Endothelial cell of umbilical vein (primary cell): ENCODE measurements around the gene CEP128. TPM values are rescaled to one million over a fixed set of nuclear protein-coding genes. Genes with fewer than 3 reads are reported as not detected.

Experiments used
- BruUV-seq: library from RNA; stranded (reverse); fragments of 400-500 nt; replicated peaks from 2 replicates; lab custom pipeline; 2021; lab: Mats Ljungman, UMichigan
- CTCF ChIA-PET: fragments of 300-600, 350-600 bp; sonication (Branson Sonifier 250); formaldehyde crosslinking; loops from one replicate; lab custom pipeline; 2021; ENCODE audit warnings: antibody characterized with exemption, inconsistent platforms; lab: Charles Lee
- POLR2A ChIA-PET: fragments of 300-600, 350-600 bp; sonication (Branson Sonifier 250); formaldehyde crosslinking; loops from one replicate; lab custom pipeline; 2021; ENCODE audit warnings: antibody characterized with exemption, inconsistent platforms; lab: Charles Lee
- DNase-seq: peaks from one replicate; pipeline ENCODE4 v3.0.0-alpha.2; 2011; ENCODE audit warnings: low read depth, low spot score
- FAIRE-seq: peaks from 2 replicates; lab custom pipeline; 2011; peaks lifted over from hg19 to GRCh38; lab: Jason Lieb, UNC
- H2AFZ ChIP-seq: 2 replicates; pipeline ENCODE4 v1.6.0; 2012; ENCODE audit warnings: low read depth, low read length, control low read depth, inconsistent platforms
- H3K27ac ChIP-seq: 2 replicates; pipeline ENCODE4 v1.5.1; 2011; ENCODE audit warnings: low read depth, mild to moderate bottlenecking, control low read depth, low read length, moderate library complexity; ENCODE audit not compliant: insufficient read depth
- H3K27me3 ChIP-seq, 2 experiments: 2 replicates each; pipeline versions ENCODE4 v1.6.0 to v1.6.1; 2011; ENCODE audit warnings: low read length in 2 of 2, mixed read lengths in 1 of 2; ENCODE audit not compliant: control insufficient read depth in 2 of 2, insufficient read depth in 2 of 2
- H3K36me3 ChIP-seq, 2 experiments: 2 replicates in 1 of 2; 3 replicates in 1 of 2; pipeline ENCODE4 v1.5.1; 2011; ENCODE audit warnings: low read length in 2 of 2, mild to moderate bottlenecking in 1 of 2, moderate library complexity in 1 of 2; ENCODE audit not compliant: control insufficient read depth in 2 of 2, insufficient read depth in 2 of 2; ENCODE audit errors: extremely low read depth in 1 of 2
- H3K4me1 ChIP-seq: 3 replicates; pipeline ENCODE4 v1.5.1; 2011; ENCODE audit warnings: mild to moderate bottlenecking, low read length; ENCODE audit not compliant: control insufficient read depth, insufficient read depth; ENCODE audit errors: extremely low read depth
- H3K4me2 ChIP-seq: 2 replicates; pipeline ENCODE4 v1.6.1; 2011; ENCODE audit warnings: low read length, control low read depth, mixed read lengths; ENCODE audit not compliant: insufficient read depth
- H3K4me3 ChIP-seq, 3 experiments: fragments of 200-600 bp in 1 of 3; sonication (generic), shearing (Covaris generic) in 1 of 3; replicated peaks in 1 of 3; 2 replicates each; pipeline ENCODE4 v1.5.1; 2011 to 2016; ENCODE audit warnings: control low read depth in 3 of 3, low read length in 3 of 3, mild to moderate bottlenecking in 2 of 3, inconsistent platforms in 1 of 3, low read depth in 1 of 3, moderate library complexity in 1 of 3; ENCODE audit not compliant: insufficient read depth in 1 of 3
- H3K79me2 ChIP-seq: 2 replicates; pipeline ENCODE4 v1.6.0; 2012; ENCODE audit warnings: low read length, inconsistent platforms; ENCODE audit not compliant: control insufficient read depth, insufficient read depth
- H3K9ac ChIP-seq: replicated peaks from 2 replicates; pipeline ENCODE3; 2011; ENCODE audit warnings: low read length, control low read depth; ENCODE audit not compliant: insufficient read depth; ENCODE audit errors: extremely low read depth
- H3K9me1 ChIP-seq: replicated peaks from 3 replicates; pipeline ENCODE4 v1.6.0; 2011; ENCODE audit warnings: mild to moderate bottlenecking, low read length; ENCODE audit not compliant: control insufficient read depth, insufficient read depth; ENCODE audit errors: extremely low read depth
- H3K9me3 ChIP-seq: replicated peaks from 2 replicates; pipeline ENCODE4 v1.5.1; 2012; ENCODE audit warnings: low read length, inconsistent platforms; ENCODE audit not compliant: control insufficient read depth, insufficient read depth
- H4K20me1 ChIP-seq: replicated peaks from 2 replicates; pipeline ENCODE3; 2011; ENCODE audit warnings: mild to moderate bottlenecking, low read length; ENCODE audit not compliant: control insufficient read depth, insufficient read depth; ENCODE audit errors: extremely low read depth
- EZH2 ChIP-seq: IDR thresholded peaks from 2 replicates; pipeline ENCODE4 v1.6.1; 2012; ENCODE audit warnings: borderline replicate concordance, low read depth, mild to moderate bottlenecking, moderate library complexity, low read length, inconsistent platforms; ENCODE audit not compliant: severe bottlenecking
- FOS ChIP-seq: IDR thresholded peaks from 2 replicates; pipeline ENCODE4 v1.6.1; 2011; ENCODE audit warnings: mild to moderate bottlenecking, low read length, moderate library complexity, borderline replicate concordance; ENCODE audit not compliant: insufficient read depth
- GATA2 ChIP-seq: IDR thresholded peaks from 2 replicates; pipeline ENCODE4 v1.7.0; 2011; ENCODE audit warnings: low read depth, mild to moderate bottlenecking, moderate library complexity, mixed read lengths, low read length; ENCODE audit not compliant: insufficient read length, insufficient read depth
- JUN ChIP-seq: IDR thresholded peaks from 2 replicates; pipeline ENCODE4 v1.6.1; 2011; ENCODE audit warnings: borderline replicate concordance, low read depth; ENCODE audit not compliant: insufficient read length, insufficient read depth
- MYC ChIP-seq: IDR thresholded peaks from one replicate; pipeline ENCODE4 v1.6.1; 2011; ENCODE audit warnings: mild to moderate bottlenecking, low read depth, low read length
- POLR2A ChIP-seq: IDR thresholded peaks from 2 replicates; pipeline ENCODE4 v1.6.1; 2012; ENCODE audit warnings: low read depth, mild to moderate bottlenecking, control low read depth, low read length
- POLR2AphosphoS5 ChIP-seq: IDR thresholded peaks from 2 replicates; pipeline ENCODE4 v1.6.1; 2012; ENCODE audit warnings: low read depth, mild to moderate bottlenecking, control low read depth, low read length, moderate library complexity; ENCODE audit not compliant: insufficient read depth
- dilution Hi-C: fragments of 300-500 bp; cut with MboI; formaldehyde crosslinking; loops from one replicate; pipeline ENCODE4 v1.15.0; 2019; ENCODE audit warnings: low sequenced_read_pairs; ENCODE audit not compliant: extremely low pct_ligation_motif_present
- intact Hi-C: fragments of 100-400 bp; cut with micrococcal nuclease; formaldehyde crosslinking; loops from one replicate; pipeline ENCODE4 v1.10.0; 2022
- polyA plus RNA-seq, 4 experiments: library from polyadenylated mRNA; depleted of rRNA in 3 of 4; stranded (reverse) in 3 of 4; unstranded in 1 of 4; fragments of >200 nt; gene quantifications; 2 replicates each; pipeline versions ENCODE4 v1.2.1 to v1.2.3, GENCODE V29; 2011 to 2012; ENCODE audit warnings: missing spikeins in 1 of 4
- total RNA-seq: library from RNA; stranded (reverse); gene quantifications from 2 replicates; pipeline ENCODE4 v1.2.3, GENCODE V29; 2021
- TF ChIP-seq, protein P1 (sequence below), 2 donors: IDR thresholded peaks; 1 replicate in 1 of 2; 2 replicates in 1 of 2; pipeline ENCODE4 v1.5.1; 2011; ENCODE audit warnings: low read length in 2 of 2, mild to moderate bottlenecking in 2 of 2, moderate library complexity in 2 of 2, control low read depth in 1 of 2, inconsistent platforms in 1 of 2, low read depth in 1 of 2; ENCODE audit not compliant: insufficient read depth in 1 of 2; ENCODE audit errors: extremely low read depth in 1 of 2
- TF ChIP-seq, protein P2 (sequence below): IDR thresholded peaks from 2 replicates; pipeline ENCODE4 v1.6.1; 2011; ENCODE audit not compliant: insufficient read depth, insufficient read length

Gene CEP128
- total and polyA plus RNA-seq, 2 donors (not counting 3 experiments of a cell fraction or from before 2014, with no cell fraction given): 0.91 to 23.7 TPM

DNA sequence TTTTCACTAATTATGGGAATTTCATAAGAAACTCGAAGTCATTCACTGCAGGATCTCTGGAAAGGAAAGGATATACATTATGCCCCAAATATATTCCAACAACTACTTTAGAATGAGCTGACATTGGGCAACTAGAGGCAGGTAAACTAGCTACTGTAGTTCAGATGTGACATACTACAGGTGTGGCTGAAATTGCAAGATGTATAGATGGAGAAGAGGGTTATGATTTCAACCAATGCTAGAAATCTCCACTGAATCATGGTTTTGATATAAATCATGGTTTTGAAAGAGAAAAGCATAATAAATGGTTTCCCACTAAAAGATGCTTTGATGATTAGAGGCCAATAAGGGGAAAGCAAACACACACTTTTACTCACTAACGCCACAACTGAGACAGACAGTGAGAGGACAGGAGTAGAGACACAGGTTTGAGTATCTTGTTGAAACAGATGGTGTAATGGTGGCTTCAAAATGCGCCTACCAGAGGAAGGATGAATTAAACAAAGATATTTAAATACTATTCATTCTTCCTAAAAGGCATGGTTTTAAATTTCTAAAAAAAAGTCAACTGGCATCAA is 434.2 kb downstream of the CEP128 start:
- FAIRE-seq (no peak), DNase-seq (no peak)
- no peaks in the 10 kb centered on the region for H3K27me3 ChIP-seq
- no peaks in the 10 kb centered on the region for H3K4me1 ChIP-seq
- no peak overlapping the region for H2AFZ ChIP-seq
- no peak overlapping the region for H3K4me2 ChIP-seq
- H3K27ac ChIP-seq: no peak overlapping the region
- ChIA-PET CTCF (interaction anchor here (1.0 kb wide), 1 partner anchor 10 kb away, joined by 3 read pairs; no protein-coding TSS in a partner anchor), POLR2A (no interaction called here)
- no peaks in the 10 kb centered on the region for H3K9me1 ChIP-seq
- no TSS peak for BruUV-seq
- H3K36me3 ChIP-seq: no peaks in the 10 kb centered on the region
- no peak overlapping the region for H3K4me3 ChIP-seq
- H3K79me2 ChIP-seq: no peaks in the 10 kb centered on the region
- H3K9ac ChIP-seq: no peak overlapping the region
- no peaks in the 10 kb centered on the region for H3K9me3 ChIP-seq
- H4K20me1 ChIP-seq: no peaks in the 10 kb centered on the region
- dilution Hi-C loops (no loop called here), intact Hi-C loops (no loop called here)
- TF ChIP-seq, protein P1, sequence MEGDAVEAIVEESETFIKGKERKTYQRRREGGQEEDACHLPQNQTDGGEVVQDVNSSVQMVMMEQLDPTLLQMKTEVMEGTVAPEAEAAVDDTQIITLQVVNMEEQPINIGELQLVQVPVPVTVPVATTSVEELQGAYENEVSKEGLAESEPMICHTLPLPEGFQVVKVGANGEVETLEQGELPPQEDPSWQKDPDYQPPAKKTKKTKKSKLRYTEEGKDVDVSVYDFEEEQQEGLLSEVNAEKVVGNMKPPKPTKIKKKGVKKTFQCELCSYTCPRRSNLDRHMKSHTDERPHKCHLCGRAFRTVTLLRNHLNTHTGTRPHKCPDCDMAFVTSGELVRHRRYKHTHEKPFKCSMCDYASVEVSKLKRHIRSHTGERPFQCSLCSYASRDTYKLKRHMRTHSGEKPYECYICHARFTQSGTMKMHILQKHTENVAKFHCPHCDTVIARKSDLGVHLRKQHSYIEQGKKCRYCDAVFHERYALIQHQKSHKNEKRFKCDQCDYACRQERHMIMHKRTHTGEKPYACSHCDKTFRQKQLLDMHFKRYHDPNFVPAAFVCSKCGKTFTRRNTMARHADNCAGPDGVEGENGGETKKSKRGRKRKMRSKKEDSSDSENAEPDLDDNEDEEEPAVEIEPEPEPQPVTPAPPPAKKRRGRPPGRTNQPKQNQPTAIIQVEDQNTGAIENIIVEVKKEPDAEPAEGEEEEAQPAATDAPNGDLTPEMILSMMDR (IDR thresholded peaks at IDR 0.05; ENCODE audit: extremely low read depth in 1 of 2, insufficient read depth in 1 of 2, low read depth in 1 of 2, low read length in 2 of 2): no peak
- TF ChIP-seq GATA2: no peak
- TF ChIP-seq MYC: no peak
- TF ChIP-seq POLR2AphosphoS5: no peak
- TF ChIP-seq POLR2A: no peak
- TF ChIP-seq, protein P2, sequence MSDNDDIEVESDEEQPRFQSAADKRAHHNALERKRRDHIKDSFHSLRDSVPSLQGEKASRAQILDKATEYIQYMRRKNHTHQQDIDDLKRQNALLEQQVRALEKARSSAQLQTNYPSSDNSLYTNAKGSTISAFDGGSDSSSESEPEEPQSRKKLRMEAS: no peak
- TF ChIP-seq FOS: no peak
- no peak for TF ChIP-seq JUN
- TF ChIP-seq EZH2: no peak
